GM12892 (cell line): ENCODE data around the gene THRSP.
"Not testable (repeated sequence)": the region's sequence is repeated elsewhere in the genome, so short reads cannot be mapped to it uniquely, and the experiment has no call there.

Experiments
- DNase-seq: peaks from one replicate; pipeline ENCODE4 v3.0.0; 2011; ENCODE audit not compliant: insufficient read length
- FAIRE-seq: peaks from 2 replicates; lab custom pipeline; 2011; peaks lifted over from hg19 to GRCh38; lab: Jason Lieb, UNC
- POLR2A ChIP-seq: IDR thresholded peaks from 2 replicates; pipeline ENCODE4 v1.6.1; 2011; ENCODE audit warnings: low read depth, low read length, control low read depth
- POLR2AphosphoS5 ChIP-seq: IDR thresholded peaks from 2 replicates; pipeline ENCODE4 v1.6.1; 2011; ENCODE audit warnings: low read depth, low read length, control low read depth
- TAF1 ChIP-seq: IDR thresholded peaks from 2 replicates; pipeline ENCODE4 v1.6.1; 2011; ENCODE audit warnings: low read depth, mild to moderate bottlenecking, control low read depth, low read length, borderline replicate concordance

THRSP gene

DNA sequence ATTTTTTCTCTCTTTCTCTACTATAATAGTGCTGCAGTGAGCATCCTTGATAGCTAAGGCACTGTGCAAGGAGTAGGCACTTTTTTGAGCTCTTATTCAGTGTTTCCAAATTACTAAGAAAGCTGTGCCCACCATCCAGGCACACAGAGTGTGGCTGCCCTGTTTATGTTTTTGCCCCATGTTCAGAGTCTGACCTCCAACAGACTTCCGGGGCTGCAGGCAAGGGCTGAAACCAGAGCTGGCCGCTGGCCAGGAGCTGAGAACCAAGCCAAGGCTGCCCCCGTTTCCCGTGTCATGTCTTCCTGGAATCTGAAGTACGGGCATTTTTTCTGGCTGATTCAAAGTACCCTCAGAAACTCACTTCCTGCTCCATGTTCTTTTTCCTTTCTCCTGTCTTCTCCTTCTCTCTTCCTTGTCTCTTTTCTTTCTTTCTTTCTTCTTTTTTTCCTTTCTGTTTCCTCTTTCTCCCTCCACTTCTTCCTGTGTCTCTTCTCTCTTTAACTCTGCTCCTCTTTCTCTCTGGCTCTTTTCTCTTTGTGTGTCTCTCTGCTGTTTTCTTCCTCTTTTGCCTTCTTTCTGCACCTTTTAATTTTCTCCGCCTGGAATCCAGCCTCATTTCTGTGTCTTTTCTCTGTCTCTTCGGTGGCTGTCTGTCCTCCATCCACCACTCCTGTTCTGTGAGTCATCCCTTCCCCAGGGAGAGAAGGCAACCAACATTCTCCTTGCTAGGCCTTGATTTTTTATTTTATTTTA lies 23.6 kb upstream of the THRSP start:
- FAIRE-seq: peak; percentile 67
- DNase-seq: peak; percentile 38
- TF ChIP-seq POLR2A (no peak), POLR2AphosphoS5 (no peak), TAF1 (no peak)

DNA sequence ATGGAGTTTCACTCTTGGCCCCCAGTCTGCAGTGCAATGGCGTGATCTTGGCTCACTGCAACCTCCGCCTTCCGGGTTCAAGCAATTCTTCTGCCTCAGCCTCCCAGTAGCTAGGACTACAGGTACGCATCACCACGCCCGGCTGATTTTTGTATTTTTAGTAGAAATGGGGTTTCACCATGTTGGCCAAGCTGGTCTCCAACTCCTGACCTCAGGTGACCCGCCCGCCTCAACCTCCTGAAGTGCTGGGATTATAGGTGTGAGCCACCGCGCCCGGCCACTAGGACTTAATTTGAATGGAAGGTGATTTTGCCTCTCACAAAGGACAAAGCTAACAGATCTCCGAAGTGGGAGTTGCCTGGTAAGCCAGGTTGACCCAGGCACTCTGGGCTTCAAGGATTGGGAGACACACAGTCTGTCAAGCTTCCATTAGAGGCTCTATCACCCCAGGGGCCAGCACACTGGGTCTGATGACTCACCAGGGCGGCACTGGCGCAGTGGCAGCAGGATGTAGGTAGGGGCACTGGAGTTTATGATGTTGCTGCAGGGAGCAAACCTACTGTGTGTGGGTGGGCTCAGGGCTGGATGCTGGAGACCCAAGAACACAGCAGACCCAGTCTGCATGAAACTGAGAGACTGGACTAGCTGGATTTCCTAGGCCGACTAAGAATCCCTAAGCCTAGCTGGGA lies 22.8 kb upstream of the THRSP start:
- FAIRE-seq: no peak
- no peak for DNase-seq
- TF ChIP-seq POLR2AphosphoS5: no peak
- TF ChIP-seq TAF1: no peak
- TF ChIP-seq POLR2A: no peak

DNA sequence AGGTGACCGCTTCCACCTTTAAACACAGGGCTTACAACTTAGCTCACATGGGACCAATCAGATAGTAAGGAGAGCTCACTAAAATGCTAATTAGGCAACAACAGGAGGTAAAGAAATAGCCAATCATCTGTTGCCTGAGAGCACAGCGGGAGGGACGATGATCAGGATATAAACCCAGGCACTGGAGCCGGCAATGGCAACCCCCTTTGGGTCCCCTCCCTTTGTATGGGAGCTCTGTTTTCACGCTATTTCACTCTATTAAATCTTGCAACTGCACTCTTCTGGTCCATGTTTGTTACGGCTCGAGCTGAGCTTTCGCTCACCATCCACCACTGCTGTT lies 22.3 kb upstream of the THRSP start:
- not testable (repeated sequence) for FAIRE-seq, DNase-seq

DNA sequence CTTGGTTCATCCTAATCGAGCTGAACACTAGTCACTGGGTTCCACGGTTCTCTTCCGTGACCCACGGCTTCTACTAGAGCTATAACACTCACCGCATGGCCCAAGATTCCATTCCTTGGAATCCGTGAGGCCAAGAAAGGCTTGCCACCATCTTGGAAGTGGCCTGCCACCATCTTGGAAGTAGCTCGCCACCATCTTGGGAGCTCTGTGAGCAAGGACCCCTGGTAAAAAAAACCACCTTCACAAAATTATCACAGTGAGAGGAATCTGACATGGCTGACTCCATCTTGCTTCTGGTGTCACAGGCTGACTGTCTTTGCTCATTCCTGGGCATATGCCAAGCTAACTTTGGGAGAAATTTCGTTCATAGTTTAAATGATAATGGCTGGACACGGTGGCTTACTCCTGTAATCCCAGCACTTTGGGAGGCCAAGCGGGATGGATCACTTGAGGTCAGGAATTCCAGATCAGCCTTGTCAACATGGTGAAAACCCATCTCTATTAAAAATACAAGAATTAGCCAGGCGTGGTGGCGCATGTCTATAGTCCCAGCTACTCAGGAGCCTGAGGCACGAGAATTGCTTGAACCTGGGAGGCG lies 21.7 kb upstream of the THRSP start:
- FAIRE-seq: no peak
- TF ChIP-seq POLR2A (no peak), POLR2AphosphoS5 (no peak), TAF1 (no peak)
- DNase-seq: no peak

DNA sequence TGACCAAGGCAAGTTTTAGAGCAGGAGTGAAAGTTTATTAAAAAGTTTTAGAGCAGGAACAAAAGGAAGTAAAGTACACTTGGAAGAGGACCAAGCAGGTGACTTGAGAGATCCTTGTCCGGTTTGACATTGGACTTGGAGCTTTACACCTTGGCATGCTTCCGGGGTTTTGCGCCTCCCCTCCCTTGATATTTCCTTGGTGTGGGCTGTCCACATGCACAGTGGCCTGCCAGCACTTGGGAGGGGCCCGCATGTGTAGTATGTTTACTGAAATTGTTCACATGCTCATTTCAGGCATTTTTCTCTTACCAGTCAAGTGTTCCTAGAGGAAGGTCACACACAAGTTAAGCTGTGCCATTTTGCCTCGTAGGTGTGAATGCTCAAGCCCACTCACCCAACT lies 19.0 kb upstream of the THRSP start:
- no peak for DNase-seq
- no peak for FAIRE-seq
- no peak for TF ChIP-seq TAF1
- no peak for TF ChIP-seq POLR2AphosphoS5
- no peak for TF ChIP-seq POLR2A

DNA sequence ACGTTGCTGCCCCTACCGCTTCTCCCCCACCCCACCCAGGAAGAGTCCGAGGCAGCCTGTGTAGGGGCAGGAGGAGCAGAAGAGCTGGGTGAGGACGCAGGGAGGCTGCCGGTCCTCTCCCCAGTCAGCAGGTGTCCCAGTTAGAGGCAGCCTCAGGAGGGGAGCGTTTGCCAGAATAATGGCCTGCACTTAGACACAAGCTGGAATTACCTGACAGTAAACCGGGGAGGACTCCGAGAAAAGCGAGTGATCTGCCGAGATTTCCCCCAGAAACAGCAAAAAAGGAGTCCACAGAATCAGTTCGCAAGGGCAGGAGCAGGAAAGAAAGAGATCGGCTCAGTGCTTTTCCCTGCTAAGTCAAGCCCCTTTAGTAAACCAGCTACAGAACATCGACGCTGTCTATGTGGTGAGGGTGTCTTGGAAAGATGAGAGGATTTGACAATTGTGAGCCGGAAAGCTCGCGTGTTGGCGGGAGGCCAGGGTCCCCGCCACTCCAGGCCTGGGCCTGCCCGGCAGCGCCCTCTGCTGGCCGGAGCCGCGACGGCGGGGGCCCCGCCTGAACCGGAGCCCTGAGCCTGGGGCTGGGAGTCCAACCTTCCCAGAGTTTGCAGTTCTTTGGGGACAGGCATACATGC lies 17.7 kb upstream of the THRSP start:
- DNase-seq (peak; percentile 83), FAIRE-seq (peak; percentile 92)
- TF ChIP-seq POLR2AphosphoS5: no peak
- no peak for TF ChIP-seq POLR2A
- TF ChIP-seq TAF1: no peak

DNA sequence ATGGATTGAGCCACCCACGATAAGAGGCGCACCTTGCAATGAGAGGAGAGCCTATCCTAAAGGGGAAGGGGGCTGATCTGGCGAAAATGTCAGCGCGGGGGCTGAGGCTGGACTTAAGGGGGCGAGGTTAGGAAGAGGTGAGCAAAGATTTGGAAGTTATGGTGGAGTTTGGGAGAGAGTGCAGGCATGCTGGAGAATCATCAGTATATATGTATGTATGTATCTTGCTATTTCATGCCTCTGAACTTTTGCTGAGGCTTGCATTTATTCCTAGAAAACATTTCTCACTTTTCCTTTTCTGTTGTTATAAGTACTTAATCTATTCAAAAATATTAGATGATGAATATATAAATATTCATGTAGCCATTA lies 17.2 kb upstream of the THRSP start:
- FAIRE-seq: no peak
- no peak for DNase-seq

DNA sequence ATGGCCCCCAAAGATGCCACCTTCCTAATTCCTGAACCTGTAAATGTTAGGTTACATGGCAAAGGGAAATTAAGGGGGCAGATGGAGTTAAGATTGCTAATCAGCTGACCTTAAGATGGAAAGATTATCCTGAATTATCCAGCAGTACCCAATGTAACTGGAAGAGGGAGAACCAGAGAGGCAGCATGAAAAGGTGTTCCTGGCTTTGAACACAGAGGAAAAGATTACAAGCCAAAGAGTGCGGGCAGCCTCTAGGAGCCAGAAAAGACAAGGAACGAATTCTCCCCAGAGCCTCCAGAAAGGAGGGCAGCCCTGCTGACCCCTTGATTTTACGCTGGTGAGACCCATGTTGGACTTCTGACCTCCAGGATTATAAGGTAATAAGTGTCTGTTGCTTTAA lies 15.1 kb upstream of the THRSP start:
- TF ChIP-seq POLR2A (no peak), TAF1 (no peak), POLR2AphosphoS5 (no peak)
- no peak for FAIRE-seq
- no peak for DNase-seq

More for the DNA sequence above, 17.2 kb upstream of the THRSP start:
- no peak for TF ChIP-seq TAF1
- no peak for TF ChIP-seq POLR2AphosphoS5
- TF ChIP-seq POLR2A: no peak

DNA sequence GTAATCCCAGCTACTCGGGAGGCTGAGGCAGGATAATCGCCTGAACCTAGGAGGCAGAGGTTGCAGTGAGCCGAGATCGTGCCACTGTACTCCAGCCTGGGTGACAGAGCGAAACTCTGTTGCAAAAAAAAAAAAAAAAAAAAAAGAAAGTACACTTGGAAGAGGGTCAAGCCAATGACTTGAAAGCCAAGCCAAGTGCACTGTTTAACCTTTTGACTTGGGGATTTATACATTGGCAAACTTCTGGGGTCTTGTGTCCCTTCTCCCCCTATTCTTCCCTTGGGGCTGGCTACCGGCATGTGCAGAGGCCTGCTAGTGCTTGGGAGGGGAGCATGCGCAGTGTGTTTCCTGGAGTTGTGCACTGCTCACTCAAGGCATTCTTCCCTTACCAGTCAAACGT lies 14.3 kb upstream of the THRSP start:
- FAIRE-seq: no peak
- no peak for DNase-seq
- TF ChIP-seq POLR2AphosphoS5: no peak
- no peak for TF ChIP-seq TAF1
- TF ChIP-seq POLR2A: no peak

DNA sequence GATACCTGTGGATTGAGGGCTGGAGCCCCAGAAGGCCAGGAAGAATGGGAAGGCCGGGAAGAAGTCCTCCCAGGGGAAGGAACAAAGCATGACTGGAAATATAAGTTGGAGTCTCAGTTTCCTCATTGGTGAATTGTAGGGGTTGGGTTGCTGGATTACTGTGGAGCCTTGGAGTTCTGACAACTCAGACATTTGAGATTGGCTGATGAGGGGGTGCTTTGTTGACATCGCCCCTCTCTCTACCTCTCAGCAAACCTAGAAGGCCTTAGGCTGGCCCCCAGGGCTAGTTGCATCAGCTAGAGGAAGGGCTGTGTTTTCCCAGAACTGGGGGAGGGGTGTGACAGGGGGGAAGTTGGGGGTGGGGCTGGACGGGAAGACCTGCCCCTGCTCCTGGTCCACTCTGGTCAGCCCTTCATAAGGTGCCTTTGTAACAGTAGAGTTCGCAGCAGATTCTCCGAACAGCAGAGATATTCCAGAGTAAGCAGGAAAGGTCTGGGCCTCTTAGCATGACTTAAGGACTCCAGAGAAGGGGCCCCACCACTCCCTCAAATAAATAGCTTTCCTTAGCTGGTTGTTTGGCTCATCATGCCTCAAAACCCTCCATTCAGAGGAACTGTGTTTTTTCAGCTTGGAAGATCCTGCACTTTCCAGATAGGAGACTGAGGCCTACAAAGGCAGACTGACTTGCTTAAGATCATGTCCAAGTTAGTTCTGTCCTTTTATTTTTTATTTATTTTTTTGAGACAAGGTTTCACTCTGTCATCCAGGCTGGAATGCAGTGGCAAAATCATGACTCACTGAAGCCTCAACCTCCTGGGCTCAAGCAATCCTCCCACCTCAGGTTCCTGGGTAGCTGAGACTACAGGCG lies 12.5 kb upstream of the THRSP start:
- FAIRE-seq (no peak), DNase-seq (no peak)
- no peak for TF ChIP-seq POLR2AphosphoS5
- TF ChIP-seq TAF1: no peak
- TF ChIP-seq POLR2A: no peak

DNA sequence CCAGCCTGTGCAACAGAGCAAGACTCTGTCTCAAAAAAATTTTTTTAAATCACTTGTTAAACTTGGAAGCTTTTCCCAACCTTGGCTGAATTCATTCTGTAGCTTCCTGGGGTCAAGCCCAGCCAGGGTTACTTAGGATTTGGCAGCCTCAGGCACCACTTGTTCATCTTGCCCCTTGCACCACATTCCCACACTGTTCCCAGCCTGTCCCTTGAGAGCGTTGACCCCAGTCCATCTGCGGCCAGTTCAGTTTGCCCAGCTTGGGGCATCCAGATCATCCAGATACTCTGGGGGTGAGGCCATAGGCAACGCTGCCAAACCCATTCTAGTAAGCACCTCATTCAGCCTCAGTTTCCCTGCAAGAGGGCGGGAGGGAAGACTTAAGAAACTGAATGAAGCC lies 8.7 kb upstream of the THRSP start:
- FAIRE-seq: no peak
- no peak for TF ChIP-seq TAF1
- no peak for TF ChIP-seq POLR2AphosphoS5
- no peak for TF ChIP-seq POLR2A
- DNase-seq: no peak
